Liver (tissue), 3 donors: ENCODE measurements around the gene SLC39A6.

Experiments
- EGR1 ChIP-seq, 2 donors: IDR thresholded peaks; 2 replicates each; pipeline ENCODE4 v1.6.1; 2016 to 2018; ENCODE audit warnings: antibody characterized with exemption in 2 of 2, low read depth in 2 of 2
- JUND ChIP-seq, 2 donors: IDR thresholded peaks; 2 replicates each; pipeline ENCODE4 v1.6.1; 2016; ENCODE audit warnings: antibody characterized with exemption in 2 of 2
- RAD21 ChIP-seq, 2 donors: IDR thresholded peaks; 2 replicates each; pipeline ENCODE4 v1.6.1; 2016; ENCODE audit warnings: antibody characterized with exemption in 2 of 2, mild to moderate bottlenecking in 2 of 2
- TAF1 ChIP-seq: conservative IDR thresholded peaks from 2 replicates; pipeline ENCODE4 v1.6.1; 2016; ENCODE audit warnings: antibody characterized with exemption, mild to moderate bottlenecking
- YY1 ChIP-seq: IDR thresholded peaks from 2 replicates; pipeline ENCODE4 v1.6.1; 2016; ENCODE audit warnings: antibody characterized with exemption, mild to moderate bottlenecking
- TF ChIP-seq, protein P1 (sequence below): fragments of 150-350 bp; IDR thresholded peaks from 2 replicates; pipeline ENCODE4 v1.5.1; 2017; ENCODE audit warnings: improper control_type of control experiment, low read depth, low read length; ENCODE audit not compliant: missing input control
- TF ChIP-seq, protein P2 (sequence below): IDR thresholded peaks from 2 replicates; pipeline ENCODE4 v1.6.1; 2016; ENCODE audit warnings: antibody characterized with exemption, mild to moderate bottlenecking
- TF ChIP-seq, protein P3 (sequence below): IDR thresholded peaks from 2 replicates; pipeline ENCODE4 v1.6.1; 2016; ENCODE audit warnings: antibody characterized with exemption
- donor health status: healthy.
- donor health status: healthy.

DNA sequence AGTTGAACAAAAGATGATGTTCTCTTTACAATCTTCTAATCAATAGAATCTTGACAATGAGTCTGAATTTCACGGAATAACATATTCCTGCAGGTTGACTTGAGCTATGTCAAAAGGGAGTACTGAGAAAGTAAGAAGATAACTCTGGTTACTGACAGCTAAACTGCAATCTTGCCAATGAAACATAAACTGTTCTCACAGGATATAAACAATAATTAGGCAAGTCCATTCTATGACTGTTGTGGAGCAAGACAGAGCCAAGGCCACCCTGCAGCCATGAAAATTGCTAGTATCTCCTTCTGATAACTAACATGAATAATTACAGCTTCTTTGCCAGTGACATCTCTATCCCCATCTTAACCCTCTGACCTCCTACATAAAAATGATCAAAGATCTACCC, 55.5 kb downstream of the SLC39A6 start:
- TF ChIP-seq, protein P1, sequence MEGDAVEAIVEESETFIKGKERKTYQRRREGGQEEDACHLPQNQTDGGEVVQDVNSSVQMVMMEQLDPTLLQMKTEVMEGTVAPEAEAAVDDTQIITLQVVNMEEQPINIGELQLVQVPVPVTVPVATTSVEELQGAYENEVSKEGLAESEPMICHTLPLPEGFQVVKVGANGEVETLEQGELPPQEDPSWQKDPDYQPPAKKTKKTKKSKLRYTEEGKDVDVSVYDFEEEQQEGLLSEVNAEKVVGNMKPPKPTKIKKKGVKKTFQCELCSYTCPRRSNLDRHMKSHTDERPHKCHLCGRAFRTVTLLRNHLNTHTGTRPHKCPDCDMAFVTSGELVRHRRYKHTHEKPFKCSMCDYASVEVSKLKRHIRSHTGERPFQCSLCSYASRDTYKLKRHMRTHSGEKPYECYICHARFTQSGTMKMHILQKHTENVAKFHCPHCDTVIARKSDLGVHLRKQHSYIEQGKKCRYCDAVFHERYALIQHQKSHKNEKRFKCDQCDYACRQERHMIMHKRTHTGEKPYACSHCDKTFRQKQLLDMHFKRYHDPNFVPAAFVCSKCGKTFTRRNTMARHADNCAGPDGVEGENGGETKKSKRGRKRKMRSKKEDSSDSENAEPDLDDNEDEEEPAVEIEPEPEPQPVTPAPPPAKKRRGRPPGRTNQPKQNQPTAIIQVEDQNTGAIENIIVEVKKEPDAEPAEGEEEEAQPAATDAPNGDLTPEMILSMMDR, result no peak
- TF ChIP-seq, protein P2, sequence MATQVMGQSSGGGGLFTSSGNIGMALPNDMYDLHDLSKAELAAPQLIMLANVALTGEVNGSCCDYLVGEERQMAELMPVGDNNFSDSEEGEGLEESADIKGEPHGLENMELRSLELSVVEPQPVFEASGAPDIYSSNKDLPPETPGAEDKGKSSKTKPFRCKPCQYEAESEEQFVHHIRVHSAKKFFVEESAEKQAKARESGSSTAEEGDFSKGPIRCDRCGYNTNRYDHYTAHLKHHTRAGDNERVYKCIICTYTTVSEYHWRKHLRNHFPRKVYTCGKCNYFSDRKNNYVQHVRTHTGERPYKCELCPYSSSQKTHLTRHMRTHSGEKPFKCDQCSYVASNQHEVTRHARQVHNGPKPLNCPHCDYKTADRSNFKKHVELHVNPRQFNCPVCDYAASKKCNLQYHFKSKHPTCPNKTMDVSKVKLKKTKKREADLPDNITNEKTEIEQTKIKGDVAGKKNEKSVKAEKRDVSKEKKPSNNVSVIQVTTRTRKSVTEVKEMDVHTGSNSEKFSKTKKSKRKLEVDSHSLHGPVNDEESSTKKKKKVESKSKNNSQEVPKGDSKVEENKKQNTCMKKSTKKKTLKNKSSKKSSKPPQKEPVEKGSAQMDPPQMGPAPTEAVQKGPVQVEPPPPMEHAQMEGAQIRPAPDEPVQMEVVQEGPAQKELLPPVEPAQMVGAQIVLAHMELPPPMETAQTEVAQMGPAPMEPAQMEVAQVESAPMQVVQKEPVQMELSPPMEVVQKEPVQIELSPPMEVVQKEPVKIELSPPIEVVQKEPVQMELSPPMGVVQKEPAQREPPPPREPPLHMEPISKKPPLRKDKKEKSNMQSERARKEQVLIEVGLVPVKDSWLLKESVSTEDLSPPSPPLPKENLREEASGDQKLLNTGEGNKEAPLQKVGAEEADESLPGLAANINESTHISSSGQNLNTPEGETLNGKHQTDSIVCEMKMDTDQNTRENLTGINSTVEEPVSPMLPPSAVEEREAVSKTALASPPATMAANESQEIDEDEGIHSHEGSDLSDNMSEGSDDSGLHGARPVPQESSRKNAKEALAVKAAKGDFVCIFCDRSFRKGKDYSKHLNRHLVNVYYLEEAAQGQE, result no peak
- TF ChIP-seq TAF1, result no peak
- no peak for TF ChIP-seq RAD21 (IDR thresholded peaks at IDR 0.05)
- no peak for TF ChIP-seq YY1
- no peak for TF ChIP-seq EGR1 (IDR thresholded peaks at IDR 0.05; ENCODE audit: low read depth in 2 of 2)
- TF ChIP-seq, protein P3, sequence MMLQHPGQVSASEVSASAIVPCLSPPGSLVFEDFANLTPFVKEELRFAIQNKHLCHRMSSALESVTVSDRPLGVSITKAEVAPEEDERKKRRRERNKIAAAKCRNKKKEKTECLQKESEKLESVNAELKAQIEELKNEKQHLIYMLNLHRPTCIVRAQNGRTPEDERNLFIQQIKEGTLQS, result no peak
- TF ChIP-seq JUND (IDR thresholded peaks at IDR 0.05), result no peak
